ENCODE measurements around the gene RPL32.
"Not testable (repeated sequence)": the region's sequence is repeated elsewhere in the genome, so short reads cannot be mapped to it uniquely, and the experiment has no call there.

RPL32 gene

GRCh38 chr3:12841149-12841969 lies at the start of gene RPL32:
Gene RPL32, minus strand, starts transcription at chr3:12841565. Its CDS starts 1,328 bp downstream, at chr3:12840237.
- DNase-seq (ENCODE audit: low read depth in 2 of 2) = peak; percentile 61 to 62

DNA sequence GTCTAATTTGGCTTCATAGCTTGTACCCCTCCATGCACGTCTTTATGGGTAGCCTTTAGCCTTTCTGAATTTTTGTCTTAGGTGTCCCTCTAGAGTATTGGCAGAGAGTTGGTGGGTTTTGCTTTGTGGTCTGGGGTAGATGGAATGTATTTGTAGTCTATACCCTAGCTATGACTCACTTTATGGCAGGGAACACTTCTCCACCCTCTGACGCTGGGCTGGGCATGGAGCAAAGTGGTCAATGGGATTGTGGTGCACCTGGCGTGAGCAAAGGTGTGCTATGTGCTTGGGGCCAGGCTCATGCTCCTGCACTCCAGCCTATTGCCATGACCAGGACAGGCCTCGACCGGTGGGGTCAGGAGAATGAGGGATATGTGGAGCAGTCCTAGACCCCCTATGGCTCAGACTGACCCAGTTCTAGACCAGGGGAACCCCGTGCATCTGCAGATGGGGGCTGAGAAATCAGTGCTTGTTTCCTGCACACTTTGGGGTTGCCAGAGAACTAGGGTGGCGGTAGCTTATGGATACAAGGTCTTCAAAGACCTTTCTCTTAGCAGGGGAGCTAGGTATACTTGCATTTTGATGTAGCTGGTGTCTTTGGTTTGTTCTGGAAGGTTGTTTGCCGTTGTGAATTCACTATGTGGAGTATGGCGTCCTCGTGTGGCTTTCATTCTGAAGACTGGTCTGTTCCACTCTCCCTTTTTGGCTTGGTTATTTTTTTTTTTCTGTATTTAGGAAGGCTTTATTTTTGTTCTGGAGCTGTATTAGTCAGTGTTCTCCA lies 49.4 kb upstream of the RPL32 start:
- no peak for DNase-seq (ENCODE audit: low read depth in 2 of 2)

DNA sequence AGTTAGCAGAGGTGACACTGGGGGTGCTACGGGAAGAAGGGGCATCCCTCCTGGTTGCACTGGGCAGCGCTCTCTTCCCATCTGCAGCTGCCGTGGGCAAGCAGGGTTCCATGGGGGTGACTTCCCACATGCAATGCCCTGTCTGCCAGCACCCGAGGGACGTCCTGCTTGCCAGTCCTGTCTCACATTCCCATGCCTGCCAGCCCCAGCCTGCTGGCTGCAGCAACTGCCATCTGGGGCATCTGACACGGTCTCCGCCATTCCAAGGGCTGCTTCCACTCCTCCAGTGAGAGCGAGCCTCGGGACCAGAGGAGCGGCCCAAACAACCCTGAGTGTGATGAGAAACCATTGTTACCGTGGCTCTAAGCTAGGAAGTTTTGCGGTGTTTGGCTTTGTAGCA lies 45.4 kb upstream of the RPL32 start:
- no peak for DNase-seq (ENCODE audit: low read depth in 2 of 2)

DNA sequence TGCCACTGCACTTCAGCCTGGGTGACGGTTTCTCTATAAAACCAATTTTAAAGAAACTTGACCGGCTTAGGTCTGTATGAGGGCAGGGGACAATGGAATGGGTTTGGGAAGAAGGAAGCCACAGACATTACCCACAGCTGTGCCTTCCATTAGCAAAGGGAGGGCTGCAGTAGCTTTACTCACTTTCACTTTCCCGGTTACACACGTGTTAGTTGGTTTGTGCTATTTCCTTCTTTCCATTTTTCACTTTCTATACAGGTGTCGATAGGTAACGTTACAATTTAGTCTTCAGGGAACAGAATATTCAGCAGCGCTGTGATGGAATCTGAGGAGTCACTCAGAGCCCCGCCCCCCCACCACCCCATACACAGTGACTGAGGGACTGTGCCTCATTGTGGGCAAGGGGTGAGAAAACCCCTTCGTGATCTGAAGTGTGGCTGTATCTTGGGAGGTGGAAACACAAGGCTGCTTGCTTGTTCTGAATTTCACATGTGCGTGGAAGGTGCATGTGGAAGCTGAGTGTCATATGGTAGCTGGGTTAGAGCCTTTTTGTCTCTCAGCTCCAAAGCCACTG lies 44.8 kb upstream of the RPL32 start:
- DNase-seq (ENCODE audit: low read depth in 2 of 2) = no peak

DNA sequence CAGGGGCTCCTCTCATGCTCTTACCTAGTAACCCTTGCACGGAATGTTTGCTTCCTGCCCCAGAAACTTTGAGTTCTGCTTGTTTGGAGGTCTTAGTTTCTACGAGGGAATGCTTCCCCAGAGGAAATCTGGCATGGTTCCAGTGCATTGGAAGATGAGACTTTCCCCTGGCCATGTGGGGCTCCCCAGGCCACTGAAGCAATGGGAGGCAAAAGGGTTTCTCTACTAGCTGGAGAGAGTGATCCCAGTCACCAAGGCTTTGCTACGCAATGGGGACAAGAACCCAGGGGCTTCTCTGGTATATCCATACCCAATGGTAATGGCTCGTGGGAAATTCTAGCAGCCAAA lies 44.2 kb upstream of the RPL32 start:
- DNase-seq (ENCODE audit: low read depth in 2 of 2) = no peak

DNA sequence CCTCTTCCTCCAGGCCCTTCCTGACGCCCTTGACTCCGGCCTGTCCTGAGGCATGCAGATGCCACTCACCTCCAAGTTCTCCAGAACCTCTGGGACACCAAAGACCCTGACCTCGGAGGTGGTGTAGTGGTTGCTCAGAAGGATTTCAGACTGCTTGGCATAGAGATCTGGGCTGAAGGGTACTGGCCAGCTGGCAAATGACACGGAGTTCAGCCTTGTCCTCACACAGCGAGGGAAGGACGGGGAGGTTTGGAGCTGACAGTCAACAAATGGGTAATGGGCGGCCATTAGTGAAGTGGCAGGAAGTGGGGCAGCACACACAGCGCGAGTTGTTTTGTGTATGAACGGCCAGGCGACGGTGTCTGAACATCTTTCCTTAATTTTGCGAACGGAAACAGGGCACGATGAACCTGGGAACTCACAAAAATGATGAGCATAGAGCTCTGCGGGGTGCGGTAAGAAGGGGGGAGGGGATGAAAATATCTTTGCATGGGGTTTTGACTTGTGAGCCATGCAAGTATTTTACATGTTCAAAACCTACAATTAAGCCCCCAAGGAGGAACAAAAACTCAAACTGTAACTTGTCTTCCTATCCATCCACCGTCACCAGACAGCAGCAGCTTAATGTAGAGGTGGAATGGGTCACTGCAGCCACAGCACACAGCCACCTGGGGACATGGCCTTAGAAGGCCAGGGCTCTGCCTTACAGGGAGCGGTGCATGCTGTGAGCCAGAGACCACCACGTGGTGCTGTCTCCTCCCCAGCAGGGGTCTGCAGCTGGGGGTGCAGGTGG lies 43.6 kb upstream of the RPL32 start:
- no peak for DNase-seq (ENCODE audit: low read depth in 2 of 2)

GRCh38 chr3:12884186-12884680 lies 42.9 kb upstream of the RPL32 start:
- no peak for DNase-seq (ENCODE audit: low read depth in 2 of 2)

DNA sequence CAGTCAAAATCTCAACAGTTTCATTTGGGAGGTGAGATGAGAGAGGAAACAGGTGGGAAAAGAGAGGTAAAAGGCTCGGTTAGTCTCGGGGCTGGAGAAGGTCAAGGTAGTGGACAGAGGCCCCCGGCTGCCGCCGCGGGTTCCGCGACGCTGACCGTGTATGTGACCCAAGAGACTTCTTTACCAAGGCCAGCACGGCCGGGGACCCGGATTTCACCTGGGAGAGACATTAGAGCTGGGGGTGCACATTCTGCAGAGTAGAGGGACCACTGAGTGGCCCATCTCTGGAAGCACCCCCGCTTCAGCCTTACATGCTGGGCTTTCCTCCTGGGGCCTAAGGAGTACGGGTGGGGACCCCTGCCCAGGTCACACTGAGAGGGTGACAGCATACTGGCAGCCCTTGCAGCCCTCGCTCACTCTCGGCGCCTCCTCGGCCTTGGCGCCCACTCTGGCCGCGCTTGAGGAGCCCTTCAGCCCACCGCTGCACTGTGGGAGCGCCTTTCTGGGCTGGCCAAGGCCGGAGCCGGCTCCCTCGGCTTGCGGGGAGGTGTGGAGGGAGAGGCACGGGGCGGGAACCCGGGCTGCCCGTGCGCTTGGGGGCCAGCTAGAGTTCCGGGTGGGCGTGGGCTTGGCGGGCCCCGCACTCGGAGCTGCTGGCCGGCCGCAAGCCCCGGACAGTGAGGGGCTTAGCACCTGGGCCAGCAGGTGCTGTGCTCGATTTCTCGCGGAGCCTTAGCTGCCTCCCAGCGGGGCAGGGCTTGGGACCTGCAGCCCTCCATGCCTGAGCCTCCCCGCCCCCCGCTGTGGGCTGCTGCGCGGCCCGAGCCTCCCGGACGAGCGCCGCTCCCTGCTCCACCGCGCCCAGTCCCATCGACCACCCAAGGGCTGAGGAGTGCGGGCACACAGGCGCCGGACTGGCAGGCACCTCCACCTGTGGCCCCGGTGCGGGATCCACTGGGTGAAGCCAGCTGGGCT lies 41.3 kb upstream of the RPL32 start:
- no peak for DNase-seq (ENCODE audit: low read depth in 2 of 2)

- not testable (repeated sequence) for DNase-seq (ENCODE audit: low read depth in 2 of 2)
These were observed 40.5 kb upstream of the RPL32 start for GRCh38 chr3:12881858-12882257.

GRCh38 chr3:12879191-12879815 lies 37.9 kb upstream of the RPL32 start:
- DNase-seq (ENCODE audit: low read depth in 2 of 2) = no peak

DNA sequence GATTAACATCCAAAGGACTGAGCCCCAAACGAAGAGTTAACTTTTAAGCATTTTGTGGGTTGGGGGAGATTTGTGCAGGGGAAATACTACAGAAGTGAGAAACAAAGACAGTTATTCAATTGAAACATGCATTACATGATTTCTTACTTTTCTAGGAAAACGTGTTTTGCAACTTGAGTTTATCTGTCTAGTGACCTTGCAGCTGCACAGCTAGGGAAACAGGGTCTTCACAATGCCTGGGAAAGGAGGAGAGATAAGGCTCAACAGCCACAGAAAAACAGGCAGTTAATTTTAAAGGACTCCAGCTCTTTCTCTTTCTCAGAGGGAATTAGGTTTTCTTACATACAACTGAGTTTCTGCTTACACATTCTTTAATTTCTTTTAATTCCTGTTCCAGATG lies 37.4 kb upstream of the RPL32 start:
- DNase-seq (ENCODE audit: low read depth in 2 of 2) = not testable (repeated sequence)

DNA sequence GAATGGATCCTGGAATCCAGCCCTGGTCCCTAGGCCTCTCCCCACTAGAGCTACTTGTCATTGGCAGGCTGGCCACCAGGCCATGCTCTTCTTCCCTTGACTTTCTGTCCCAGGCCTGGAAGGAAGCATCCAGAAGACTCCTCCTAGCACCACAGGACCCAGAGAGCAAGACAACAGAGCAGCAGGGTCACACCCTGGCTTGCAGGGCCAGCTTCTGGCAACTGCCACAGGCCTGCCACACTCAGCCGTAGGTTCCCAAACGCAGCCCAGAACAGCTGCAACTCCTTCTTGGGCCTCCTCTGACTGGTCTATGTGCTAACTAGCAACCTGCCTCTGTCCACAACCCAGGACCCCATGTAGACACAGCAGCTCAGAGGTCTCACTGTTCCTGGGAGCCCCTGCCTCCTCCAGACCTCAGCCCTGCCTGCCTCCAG lies 36.8 kb upstream of the RPL32 start:
- DNase-seq (ENCODE audit: low read depth in 2 of 2) = no peak

- no peak for DNase-seq (ENCODE audit: low read depth in 2 of 2)
These were observed 35.7 kb upstream of the RPL32 start for GRCh38 chr3:12877040-12877439.

GRCh38 chr3:12875857-12876836 lies 34.8 kb upstream of the RPL32 start:
- DNase-seq (ENCODE audit: low read depth in 2 of 2) = no peak

DNA sequence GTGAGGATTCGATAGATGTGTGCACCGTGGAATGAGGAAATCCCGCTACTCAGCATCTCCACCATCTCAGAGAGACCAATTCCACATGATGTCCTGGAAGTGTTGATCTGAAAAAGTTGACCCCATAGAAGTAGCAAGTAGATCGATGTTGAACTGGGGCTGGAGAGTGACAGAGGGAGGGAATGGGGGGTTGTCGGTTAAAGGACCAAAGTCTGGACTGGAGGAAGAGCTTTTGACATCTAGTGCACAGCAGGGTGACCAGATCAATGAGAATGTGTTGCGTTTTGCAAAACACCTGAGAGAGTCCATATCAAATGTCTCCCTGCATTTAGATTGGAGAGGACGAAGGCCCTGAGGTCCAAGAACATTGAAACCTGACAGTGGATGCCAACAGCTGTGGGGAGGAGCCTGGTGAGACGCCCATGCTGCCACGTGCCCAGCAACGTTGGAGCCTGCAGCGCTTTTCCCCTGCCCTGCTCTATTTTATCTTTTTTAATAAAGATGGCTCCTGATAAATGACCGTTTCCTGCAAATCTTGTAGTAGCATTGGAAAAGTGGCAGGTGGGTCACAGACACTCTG lies 30.1 kb upstream of the RPL32 start:
- DNase-seq (ENCODE audit: low read depth in 2 of 2) = no peak

GRCh38 chr3:12870942-12871341 lies 29.6 kb upstream of the RPL32 start:
- DNase-seq (ENCODE audit: low read depth in 2 of 2) = no peak

DNA sequence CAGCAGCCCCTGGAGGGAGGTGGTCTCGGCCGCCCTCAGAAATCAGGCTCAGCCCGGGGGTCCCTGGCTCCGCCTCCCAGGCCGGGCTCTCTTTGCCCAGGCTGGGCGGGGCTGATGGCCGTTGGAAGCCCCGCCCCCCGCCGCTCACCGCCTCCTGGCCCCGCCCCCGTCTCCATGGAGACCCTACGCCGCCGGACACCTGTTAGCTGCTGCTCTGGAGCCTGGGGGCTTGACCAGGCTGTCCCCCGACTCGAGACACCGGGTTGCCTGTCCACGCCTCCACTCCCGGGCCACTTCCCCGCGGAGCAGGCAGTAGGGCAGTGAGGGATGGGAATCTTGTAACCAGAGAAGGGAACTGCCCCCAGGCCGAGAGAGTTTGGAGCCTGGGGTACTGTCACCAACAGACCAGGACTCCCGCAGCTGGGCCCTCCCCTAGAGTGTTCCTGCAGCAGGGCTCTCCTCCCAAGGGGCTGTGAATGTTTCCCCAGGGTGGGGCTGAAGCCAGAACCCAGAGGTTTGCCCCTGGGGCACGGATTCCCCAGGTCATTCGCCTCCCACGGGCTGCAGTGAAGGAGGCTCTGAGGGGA lies 27.8 kb upstream of the RPL32 start:
- no peak for DNase-seq (ENCODE audit: low read depth in 2 of 2)

All from stimulated activated CD4-positive, alpha-beta T cell treated with anti-CD3 and anti-CD28 coated beads, Interleukin-1b, Interleukin-23, amount 100 ng/mL, for 1 hour (primary cell).